Cerebellar nuclear complex (tissue), 1 donor: ENCODE results near the gene SLC66A2.
"Not testable (repeated sequence)": the region's sequence is repeated elsewhere in the genome, so short reads cannot be mapped to it uniquely, and the experiment has no call there.

Experiments
- DNase-seq, 2 experiments: peaks; one replicate each; lab custom pipeline; 2025; lab: John Stamatoyannopoulos, UW

The SLC66A2 gene

GRCh38 chr18:79971211-79971952, 19.9 kb upstream of the SLC66A2 start:
- no peak for DNase-seq

- no peak for DNase-seq
These were observed 19.1 kb upstream of the SLC66A2 start for GRCh38 chr18:79970419-79971133.

GRCh38 chr18:79965119-79965902, 13.9 kb upstream of the SLC66A2 start:
- DNase-seq: no peak

- DNase-seq: peak in 1 of 2 experiments; percentile 21
These were observed 13.1 kb upstream of the SLC66A2 start, which contains the start of gene HSBP1L1 for GRCh38 chr18:79964330-79965118. HSBP1L1 (plus strand) TSS chr18:79964643; CDS start chr18:79964736, 93 bp downstream.

- DNase-seq: no peak
These were observed 12.3 kb upstream of the SLC66A2 start for GRCh38 chr18:79963658-79964329.

GRCh38 chr18:79962835-79963657, 11.6 kb upstream of the SLC66A2 start:
- DNase-seq: no peak

GRCh38 chr18:79962311-79962710, 10.9 kb upstream of the SLC66A2 start:
- no peak for DNase-seq

- DNase-seq: no peak
These were observed 10.3 kb upstream of the SLC66A2 start for GRCh38 chr18:79961527-79962291.

- DNase-seq: no peak
These were observed 9.6 kb upstream of the SLC66A2 start for GRCh38 chr18:79960921-79961526.

GRCh38 chr18:79960161-79960801, 8.8 kb upstream of the SLC66A2 start:
- DNase-seq: not testable (repeated sequence)

- no peak for DNase-seq
These were observed 7.5 kb upstream of the SLC66A2 start for GRCh38 chr18:79958981-79959380.

- no peak for DNase-seq
These were observed 4.8 kb upstream of the SLC66A2 start for GRCh38 chr18:79956276-79956675.

GRCh38 chr18:79955302-79956075, 4.0 kb upstream of the SLC66A2 start:
- no peak for DNase-seq

GRCh38 chr18:79954791-79955190, 3.3 kb upstream of the SLC66A2 start:
- DNase-seq: no peak

GRCh38 chr18:79953971-79954651, 2.7 kb upstream of the SLC66A2 start:
- DNase-seq: no peak

- no peak for DNase-seq
These were observed 1.6 kb upstream of the SLC66A2 start for GRCh38 chr18:79952996-79953559.
